Suprapubic skin (tissue), 4 donors: Measurements from ENCODE around the gene CD9. TPM values are rescaled to one million over a fixed set of nuclear protein-coding genes. Genes with fewer than 3 reads are reported as not detected.

Source experiments
- DNase-seq, 2 donors: peaks; one replicate each; pipeline ENCODE4 v3.0.0-alpha.2; 2019; ENCODE audit warnings: low spot score in 2 of 2
- H3K27ac ChIP-seq: fragments of 200-600 bp; sonication (generic); one replicate; pipeline ENCODE4 v1.5.1; 2019
- H3K27me3 ChIP-seq: fragments of 200-600 bp; sonication (generic); one replicate; pipeline ENCODE4 v1.5.1; 2019
- H3K36me3 ChIP-seq: fragments of 200-600 bp; sonication (generic); one replicate; pipeline ENCODE4 v1.5.1; 2019
- H3K4me1 ChIP-seq: fragments of 200-600 bp; sonication (generic); one replicate; pipeline ENCODE4 v1.5.1; 2019
- H3K4me3 ChIP-seq: fragments of 200-600 bp; sonication (generic); one replicate; pipeline ENCODE4 v1.5.1; 2019; ENCODE audit warnings: mild to moderate bottlenecking
- H3K9me3 ChIP-seq: fragments of 200-600 bp; sonication (generic); one replicate; pipeline ENCODE4 v1.5.1; 2019
- EP300 ChIP-seq: sonication (generic); formaldehyde crosslinking; IDR thresholded peaks from one replicate; pipeline ENCODE4 v1.6.1; 2017; ENCODE audit warnings: antibody characterized with exemption
- POLR2A ChIP-seq, 2 donors: fragments of 450-650 bp; IDR thresholded peaks; one replicate each; pipeline ENCODE4 v1.6.1; 2017; ENCODE audit warnings: antibody characterized with exemption in 2 of 2, mild to moderate bottlenecking in 2 of 2, moderate library complexity in 2 of 2
- POLR2AphosphoS5 ChIP-seq, 3 donors: sonication (generic); formaldehyde crosslinking; IDR thresholded peaks; one replicate each; pipeline ENCODE4 v1.6.1; 2017; ENCODE audit warnings: antibody characterized with exemption in 3 of 3
- WGBS: methylation state at CpG from one replicate; pipeline ENCODE4 v1.1.5; 2018; 5-methylcytosine and 5-hydroxymethylcytosine counted together
- total RNA-seq, 4 donors: library from RNA; depleted of rRNA; stranded (reverse); fragments of >200 nt; gene quantifications; one replicate each; pipeline ENCODE4 v1.1.0, GENCODE V29; 2016
- TF ChIP-seq, protein P1 (sequence below), 2 donors: fragments of 200-600 bp in 1 of 2; fragments of 450-650 bp in 1 of 2; sonication (generic) in 1 of 2; IDR thresholded peaks; one replicate each; pipeline ENCODE4 v1.5.1; 2016 to 2019; ENCODE audit warnings: antibody characterized with exemption in 2 of 2, mild to moderate bottlenecking in 1 of 2, moderate library complexity in 1 of 2

Gene CD9
- total RNA-seq, 4 donors from 2014 or later = 420 to 548 (median 475) TPM

DNA sequence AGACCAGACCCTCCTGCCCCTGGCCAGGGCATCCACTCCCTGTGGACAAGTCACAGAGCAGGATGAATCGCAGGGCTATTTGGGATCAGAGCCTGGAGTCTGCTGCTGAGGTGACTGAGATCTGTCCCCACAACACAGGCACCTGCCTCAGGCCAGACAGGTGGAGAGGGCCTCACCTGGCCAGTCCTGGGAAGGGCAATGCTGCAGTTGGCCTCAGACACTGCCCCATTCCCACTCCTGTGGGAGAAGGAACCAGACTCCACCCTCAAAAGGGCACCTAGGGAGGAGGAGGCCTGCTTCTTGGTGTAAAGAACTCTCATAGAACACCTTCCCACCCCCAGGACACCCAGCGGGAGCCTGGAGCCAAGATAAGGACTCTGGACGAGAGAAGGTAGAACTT is 62.0 kb downstream of the CD9 start:
- 97% methylated on average over 2 of the region's 3 CpGs for WGBS
- no peaks in the 10 kb centered on the region for H3K9me3 ChIP-seq
- no peaks in the 10 kb centered on the region for H3K27me3 ChIP-seq
- H3K4me1 ChIP-seq = peaks cover 20% of the 10 kb centered on the region
- H3K36me3 ChIP-seq = no peaks in the 10 kb centered on the region
- no peak overlapping the region for H3K4me3 ChIP-seq
- TF ChIP-seq POLR2A (IDR thresholded peaks at IDR 0.05) (no peak), EP300 (no peak), POLR2AphosphoS5 (IDR thresholded peaks at IDR 0.05) (no peak)
- TF ChIP-seq, protein P1, sequence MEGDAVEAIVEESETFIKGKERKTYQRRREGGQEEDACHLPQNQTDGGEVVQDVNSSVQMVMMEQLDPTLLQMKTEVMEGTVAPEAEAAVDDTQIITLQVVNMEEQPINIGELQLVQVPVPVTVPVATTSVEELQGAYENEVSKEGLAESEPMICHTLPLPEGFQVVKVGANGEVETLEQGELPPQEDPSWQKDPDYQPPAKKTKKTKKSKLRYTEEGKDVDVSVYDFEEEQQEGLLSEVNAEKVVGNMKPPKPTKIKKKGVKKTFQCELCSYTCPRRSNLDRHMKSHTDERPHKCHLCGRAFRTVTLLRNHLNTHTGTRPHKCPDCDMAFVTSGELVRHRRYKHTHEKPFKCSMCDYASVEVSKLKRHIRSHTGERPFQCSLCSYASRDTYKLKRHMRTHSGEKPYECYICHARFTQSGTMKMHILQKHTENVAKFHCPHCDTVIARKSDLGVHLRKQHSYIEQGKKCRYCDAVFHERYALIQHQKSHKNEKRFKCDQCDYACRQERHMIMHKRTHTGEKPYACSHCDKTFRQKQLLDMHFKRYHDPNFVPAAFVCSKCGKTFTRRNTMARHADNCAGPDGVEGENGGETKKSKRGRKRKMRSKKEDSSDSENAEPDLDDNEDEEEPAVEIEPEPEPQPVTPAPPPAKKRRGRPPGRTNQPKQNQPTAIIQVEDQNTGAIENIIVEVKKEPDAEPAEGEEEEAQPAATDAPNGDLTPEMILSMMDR (IDR thresholded peaks at IDR 0.05) = no peak
- DNase-seq = no peak
- no peak overlapping the region for H3K27ac ChIP-seq

DNA sequence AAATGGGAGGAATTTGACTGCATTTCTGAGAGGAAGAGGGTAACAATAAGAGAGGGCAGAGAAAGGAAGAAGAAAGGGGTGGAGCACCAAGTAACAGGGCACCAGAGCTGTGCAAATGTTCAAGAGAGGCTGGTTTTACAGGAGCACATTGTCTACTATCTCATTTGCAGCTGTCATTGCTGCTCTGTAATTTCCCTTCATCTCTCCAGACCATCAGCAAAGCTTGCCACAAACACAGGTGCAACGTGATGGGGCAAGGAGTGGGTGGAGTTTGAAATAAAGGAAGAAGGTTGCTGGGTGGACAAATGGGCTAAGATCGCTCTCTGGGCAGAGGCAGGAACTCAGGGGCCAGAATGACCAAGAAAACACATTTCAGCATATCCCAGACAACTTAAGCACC is 62.4 kb downstream of the CD9 start:
- no peaks in the 10 kb centered on the region for H3K27me3 ChIP-seq
- peaks cover 21% of the 10 kb centered on the region for H3K4me1 ChIP-seq
- TF ChIP-seq POLR2A (IDR thresholded peaks at IDR 0.05) (no peak), POLR2AphosphoS5 (IDR thresholded peaks at IDR 0.05) (no peak)
- no peaks in the 10 kb centered on the region for H3K36me3 ChIP-seq
- 60% methylated on average over 2 of the region's 2 CpGs for WGBS
- no peak overlapping the region for H3K4me3 ChIP-seq
- no peaks in the 10 kb centered on the region for H3K9me3 ChIP-seq
- H3K27ac ChIP-seq = no peak overlapping the region
- no peak for DNase-seq

DNA sequence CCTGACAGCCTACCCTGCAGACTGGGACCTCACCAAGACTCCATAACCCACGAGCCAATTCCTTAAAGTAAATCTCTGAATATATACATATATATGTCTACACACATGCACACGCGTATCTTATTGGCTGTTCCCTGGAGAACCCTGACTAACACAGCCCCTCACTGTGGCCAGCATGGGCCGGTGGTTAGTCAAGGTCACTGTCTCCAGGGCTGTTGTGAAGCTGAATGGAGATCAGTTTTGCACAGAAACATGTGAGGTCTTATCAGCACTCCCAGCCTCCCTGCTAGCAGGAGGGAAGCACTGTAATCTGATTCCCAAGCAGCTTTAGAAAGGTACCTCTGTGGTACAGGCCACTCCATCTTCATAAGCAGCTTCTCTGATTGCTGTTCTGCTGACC is 63.7 kb downstream of the CD9 start:
- no peaks in the 10 kb centered on the region for H3K9me3 ChIP-seq
- H3K36me3 ChIP-seq = no peaks in the 10 kb centered on the region
- WGBS = 87% methylated on average over 4 of the region's 4 CpGs
- no peaks in the 10 kb centered on the region for H3K27me3 ChIP-seq
- peak overlapping the region; percentile 18 for H3K27ac ChIP-seq
- no peak overlapping the region for H3K4me3 ChIP-seq
- peaks cover 21% of the 10 kb centered on the region for H3K4me1 ChIP-seq
- no peak for TF ChIP-seq POLR2A (IDR thresholded peaks at IDR 0.05)
- TF ChIP-seq EP300 = no peak
- TF ChIP-seq, protein P1 (IDR thresholded peaks at IDR 0.05) = no peak
- no peak for TF ChIP-seq POLR2AphosphoS5 (IDR thresholded peaks at IDR 0.05)
- no peak for DNase-seq

DNA sequence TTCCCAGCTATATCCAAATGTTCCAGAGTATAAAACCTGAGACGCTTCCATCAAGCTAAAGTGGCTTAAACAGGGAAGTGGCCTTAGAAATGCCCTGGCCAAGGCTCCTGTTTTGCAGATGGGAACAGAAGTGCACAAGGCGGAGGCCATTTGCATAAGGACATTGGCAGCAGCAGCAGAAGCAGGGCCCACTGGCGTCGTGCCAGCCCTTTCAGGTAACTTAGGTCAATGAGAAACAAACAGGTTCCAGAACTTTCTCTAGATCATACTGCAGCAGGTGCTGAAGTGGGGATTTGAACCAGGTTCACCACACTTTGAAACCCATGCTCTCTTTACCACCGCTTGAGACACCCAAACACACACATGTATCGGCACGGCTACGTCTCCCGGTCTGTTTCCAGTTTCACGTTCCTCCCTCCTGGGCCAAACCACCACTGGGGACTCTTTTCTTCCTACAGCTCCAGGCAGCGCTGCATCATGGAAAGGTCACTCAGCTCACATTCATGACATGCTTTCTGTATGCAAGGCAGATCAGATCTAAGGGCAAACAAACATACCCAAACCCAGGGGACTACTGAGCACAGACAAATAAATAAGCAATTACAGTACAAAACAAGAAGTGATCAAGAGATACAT is 64.3 kb downstream of the CD9 start:
- TF ChIP-seq POLR2AphosphoS5 (IDR thresholded peaks at IDR 0.05) (no peak), EP300 (no peak)
- TF ChIP-seq, protein P1 (IDR thresholded peaks at IDR 0.05) = no peak
- Histone ChIP-seq H3K9me3 (no peaks in the 10 kb centered on the region), H3K4me1 (peaks cover 21% of the 10 kb centered on the region), H3K27me3 (no peaks in the 10 kb centered on the region), H3K4me3 (no peak overlapping the region), H3K36me3 (no peaks in the 10 kb centered on the region), H3K27ac (peak overlapping the region; percentile 18)
- WGBS = 64% methylated on average over 11 of the region's 11 CpGs
- DNase-seq = no peak

DNA sequence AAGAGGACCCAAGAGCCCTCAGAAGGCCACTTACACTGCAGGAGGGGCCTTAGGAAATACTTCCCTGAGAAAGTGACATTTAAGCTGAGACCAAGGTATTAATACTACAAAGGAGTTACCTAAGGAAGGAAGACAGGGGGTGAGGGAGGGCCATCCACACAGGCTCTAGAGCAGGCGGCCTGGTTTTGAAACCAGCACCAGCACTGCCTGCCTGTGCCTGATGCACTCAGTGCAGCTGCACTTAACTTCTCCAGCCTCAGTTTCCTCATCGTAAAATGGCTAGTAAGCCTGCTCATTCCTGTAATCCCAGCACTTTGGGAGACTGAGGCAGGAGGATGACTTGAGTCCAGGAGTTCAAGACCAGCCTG is 64.8 kb downstream of the CD9 start:
- Histone ChIP-seq H3K4me1 (peaks cover 21% of the 10 kb centered on the region), H3K9me3 (no peaks in the 10 kb centered on the region), H3K4me3 (no peak overlapping the region), H3K36me3 (no peaks in the 10 kb centered on the region), H3K27ac (no peak overlapping the region), H3K27me3 (no peaks in the 10 kb centered on the region)
- 81% methylated on average over 2 of the region's 2 CpGs for WGBS
- TF ChIP-seq EP300 = no peak
- TF ChIP-seq POLR2A (IDR thresholded peaks at IDR 0.05) = no peak
- TF ChIP-seq POLR2AphosphoS5 (IDR thresholded peaks at IDR 0.05) = no peak
- TF ChIP-seq, protein P1 (IDR thresholded peaks at IDR 0.05) = no peak
- DNase-seq = no peak

DNA sequence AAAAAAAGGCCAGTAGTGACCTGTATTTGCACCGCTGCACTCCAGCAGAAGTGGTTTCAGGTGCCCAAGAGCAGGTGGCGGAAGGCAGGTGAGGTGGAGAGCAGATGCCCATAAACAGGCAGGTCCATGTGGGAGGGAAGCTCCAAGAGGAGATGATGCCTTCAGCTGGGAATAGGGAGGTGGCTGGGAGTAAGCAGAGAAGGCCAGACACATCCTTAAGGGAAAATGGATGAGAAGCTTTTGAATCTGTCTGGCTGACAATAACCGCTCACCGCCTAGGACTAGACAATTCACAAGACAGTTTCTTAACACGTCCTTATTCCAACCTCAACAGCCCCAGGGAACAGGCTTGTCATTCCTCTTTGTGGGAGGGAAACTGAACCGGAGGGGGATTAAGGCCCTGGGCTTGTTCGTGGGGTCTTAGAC is 66.4 kb downstream of the CD9 start:
- peak overlapping the region; percentile 56 for H3K27ac ChIP-seq

More for the DNA sequence above, 66.4 kb downstream of the CD9 start:
- TF ChIP-seq, protein P1 (IDR thresholded peaks at IDR 0.05) = no peak
- no peak for TF ChIP-seq POLR2AphosphoS5 (IDR thresholded peaks at IDR 0.05)
- no peak for TF ChIP-seq EP300
- TF ChIP-seq POLR2A (IDR thresholded peaks at IDR 0.05) = no peak
- peaks cover 21% of the 10 kb centered on the region for H3K4me1 ChIP-seq
- no peak for DNase-seq
- 66% methylated on average over 7 of the region's 7 CpGs for WGBS
- H3K27me3 ChIP-seq = no peaks in the 10 kb centered on the region
- H3K9me3 ChIP-seq = no peaks in the 10 kb centered on the region
- no peak overlapping the region for H3K4me3 ChIP-seq
- no peaks in the 10 kb centered on the region for H3K36me3 ChIP-seq
